HS-5 (cell line): Measurements from ENCODE around the gene PYGO1.
"Not testable (repeated sequence)": the region's sequence is repeated elsewhere in the genome, so short reads cannot be mapped to it uniquely, and the experiment has no call there.

Source experiments
- DNase-seq: peaks from one replicate; pipeline ENCODE4 v3.0.0-alpha.2; 2012; ENCODE audit warnings: low read depth

PYGO1 gene, protein sequence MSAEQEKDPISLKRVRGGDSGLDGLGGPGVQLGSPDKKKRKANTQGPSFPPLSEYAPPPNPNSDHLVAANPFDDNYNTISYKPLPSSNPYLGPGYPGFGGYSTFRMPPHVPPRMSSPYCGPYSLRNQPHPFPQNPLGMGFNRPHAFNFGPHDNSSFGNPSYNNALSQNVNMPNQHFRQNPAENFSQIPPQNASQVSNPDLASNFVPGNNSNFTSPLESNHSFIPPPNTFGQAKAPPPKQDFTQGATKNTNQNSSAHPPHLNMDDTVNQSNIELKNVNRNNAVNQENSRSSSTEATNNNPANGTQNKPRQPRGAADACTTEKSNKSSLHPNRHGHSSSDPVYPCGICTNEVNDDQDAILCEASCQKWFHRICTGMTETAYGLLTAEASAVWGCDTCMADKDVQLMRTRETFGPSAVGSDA

DNA sequence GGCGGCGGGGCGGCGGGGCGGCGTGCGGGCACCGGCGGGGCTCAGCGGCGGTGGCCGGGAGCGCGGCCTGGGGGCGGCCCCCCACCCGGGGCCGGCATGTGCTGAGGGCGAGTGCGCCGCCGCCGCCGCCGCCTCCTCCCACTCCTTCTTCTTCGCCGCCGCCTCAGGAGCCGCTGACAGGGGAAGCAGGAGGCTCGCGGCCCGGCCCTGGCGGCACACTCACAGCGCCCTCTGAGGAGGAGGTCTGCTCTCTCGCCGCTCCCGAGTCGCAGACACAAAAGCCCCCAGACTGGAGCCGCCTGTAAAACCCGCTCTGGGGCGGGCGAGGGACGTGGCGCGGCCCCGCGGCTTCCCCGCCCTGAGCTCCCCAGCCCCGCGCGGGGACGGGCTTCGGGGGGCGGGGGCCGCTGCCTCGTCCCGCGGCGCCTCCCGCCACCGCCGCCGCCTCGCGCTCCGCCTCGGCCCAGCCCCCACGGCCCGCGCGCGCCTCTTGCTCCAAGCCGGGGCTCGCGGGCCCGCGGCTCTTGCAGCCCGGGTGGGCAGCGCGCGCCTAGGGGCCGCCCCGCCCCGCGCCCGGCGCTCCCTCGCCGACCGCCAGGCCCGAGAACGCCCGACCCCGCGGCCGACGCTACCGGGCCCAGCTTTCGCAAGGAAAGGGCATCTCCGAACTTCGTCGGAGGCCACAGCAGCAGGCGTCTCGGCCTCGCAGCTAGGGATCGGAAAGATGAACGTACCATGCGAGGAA lies at the start of gene PYGO1:
Gene PYGO1 (minus strand): TSS at position 276 of the 745 bp plus-strand sequence. CDS start 462 bp downstream, outside the sequence.
- no peak for DNase-seq

DNA sequence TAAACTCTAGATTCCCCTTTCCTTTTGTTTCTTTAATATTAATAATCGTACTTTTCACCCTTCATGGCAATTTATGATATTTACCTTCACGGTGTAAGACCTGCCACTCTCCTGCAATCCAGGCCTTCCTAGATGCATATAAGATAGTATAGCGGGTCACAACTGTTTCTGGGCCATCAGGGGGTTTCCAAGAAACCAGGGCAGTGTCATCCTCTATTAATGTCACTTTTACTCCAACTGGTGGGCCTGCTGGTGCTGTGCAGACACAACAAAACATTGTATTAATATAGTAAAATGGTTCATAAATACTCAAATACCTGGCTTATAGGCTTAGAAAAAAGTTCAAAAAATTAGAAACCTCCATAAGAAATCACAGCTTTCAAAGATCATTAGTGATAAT lies 48.9 kb upstream of the PYGO1 start:
- DNase-seq: no peak

DNA sequence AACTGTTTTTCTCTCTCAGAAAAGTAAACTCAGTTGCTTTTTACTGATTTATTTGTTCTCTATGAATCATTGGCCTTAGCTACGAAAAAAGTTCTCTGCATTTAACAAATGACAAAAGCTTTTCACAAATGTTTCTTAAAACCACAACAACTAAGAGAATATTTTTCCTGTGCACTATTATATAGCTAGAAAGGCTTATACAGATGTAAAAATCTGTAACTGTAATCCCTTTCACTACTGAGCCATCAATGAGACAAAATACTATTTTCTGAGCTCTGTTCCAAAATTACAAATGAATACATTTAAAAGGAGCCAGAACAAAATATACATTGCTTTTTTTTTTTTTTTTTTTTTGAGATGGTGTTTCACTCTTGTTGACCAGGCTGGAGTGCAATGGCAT lies 45.6 kb upstream of the PYGO1 start:
- no peak for DNase-seq

DNA sequence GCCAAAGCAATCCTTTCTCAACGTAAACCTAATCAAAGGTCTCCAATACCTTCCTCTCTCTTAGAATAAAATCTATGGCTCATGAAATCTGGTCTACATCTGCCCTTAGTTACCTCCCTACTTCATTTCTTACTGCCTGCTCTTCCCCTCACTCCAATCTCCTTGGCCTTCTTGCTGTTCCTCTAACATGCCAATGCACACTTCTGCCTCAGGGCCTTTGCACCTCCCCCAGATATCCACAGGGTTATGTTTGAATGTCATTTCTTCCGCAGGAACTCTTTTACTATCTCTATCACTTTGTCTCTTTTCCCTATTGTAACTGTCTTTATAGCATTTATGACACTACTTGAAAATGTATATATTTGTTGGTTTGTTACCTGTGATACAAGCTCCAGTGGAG lies 44.3 kb upstream of the PYGO1 start:
- DNase-seq: no peak

DNA sequence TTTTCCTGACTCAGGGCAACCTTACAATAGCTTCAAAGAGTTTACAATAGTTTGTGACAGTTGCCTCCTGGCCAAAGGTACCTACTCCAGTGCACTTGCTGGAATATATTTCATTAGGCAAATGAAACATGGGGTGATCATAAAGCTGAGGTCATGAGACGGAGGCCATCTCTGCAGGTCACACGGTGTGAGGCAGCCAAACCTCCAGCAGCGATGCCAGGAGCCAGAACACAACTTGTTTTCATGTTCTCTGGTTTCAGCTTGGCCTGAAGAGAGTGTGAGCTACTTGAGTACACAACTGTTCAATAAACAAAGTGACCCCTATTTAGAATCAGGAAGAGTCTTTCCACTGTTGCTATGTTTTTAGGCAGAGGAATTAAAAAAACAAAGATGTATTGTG lies 42.7 kb upstream of the PYGO1 start:
- no peak for DNase-seq

DNA sequence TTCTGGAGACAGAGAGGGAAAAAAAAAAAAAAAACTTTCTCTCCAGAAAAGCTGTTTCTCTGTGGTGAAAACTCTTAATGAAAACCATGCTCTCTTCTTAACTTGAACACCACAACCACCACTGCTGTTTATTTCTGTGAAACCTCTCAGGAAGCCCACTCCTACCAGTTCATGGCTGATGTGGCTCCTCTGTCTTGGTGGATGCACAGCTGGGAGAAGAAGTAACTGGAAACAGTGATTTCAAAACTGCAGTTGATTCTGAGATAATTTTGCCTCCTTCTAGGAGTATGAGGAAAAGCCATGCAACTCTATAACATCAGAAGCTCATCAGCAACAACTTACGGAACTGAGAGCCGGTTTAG lies 40.2 kb upstream of the PYGO1 start:
- DNase-seq: no peak

DNA sequence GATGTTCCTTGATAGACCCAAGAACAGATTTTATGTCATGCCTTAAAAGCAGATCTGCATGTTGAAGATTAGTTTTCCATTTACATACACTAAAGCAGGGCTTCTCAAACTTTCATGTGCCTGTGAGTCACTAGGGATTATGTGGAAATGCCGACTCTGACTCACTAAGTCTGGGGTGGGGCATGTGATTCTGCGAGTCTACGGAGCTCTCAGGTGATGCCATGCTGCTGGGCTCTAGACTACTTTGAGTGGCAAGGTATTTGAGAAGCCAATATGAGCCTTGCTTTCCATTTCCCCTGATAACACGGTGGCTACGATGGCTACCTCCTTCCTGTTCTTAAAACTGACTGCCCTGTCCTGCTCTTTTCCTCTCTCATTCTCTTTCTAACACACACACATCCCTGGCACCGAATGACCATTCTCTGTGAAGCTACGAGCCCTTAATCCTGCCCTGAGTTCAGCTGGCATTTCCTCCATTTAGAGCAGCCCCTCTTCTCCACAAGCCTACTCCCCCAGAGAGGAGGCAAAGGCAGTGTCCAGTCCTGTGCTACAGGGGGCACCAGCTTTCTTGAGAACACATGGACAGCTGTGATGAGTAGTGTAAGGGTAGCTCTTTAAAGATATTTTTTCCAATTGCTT lies 39.7 kb upstream of the PYGO1 start:
- peak; percentile 86 for DNase-seq

DNA sequence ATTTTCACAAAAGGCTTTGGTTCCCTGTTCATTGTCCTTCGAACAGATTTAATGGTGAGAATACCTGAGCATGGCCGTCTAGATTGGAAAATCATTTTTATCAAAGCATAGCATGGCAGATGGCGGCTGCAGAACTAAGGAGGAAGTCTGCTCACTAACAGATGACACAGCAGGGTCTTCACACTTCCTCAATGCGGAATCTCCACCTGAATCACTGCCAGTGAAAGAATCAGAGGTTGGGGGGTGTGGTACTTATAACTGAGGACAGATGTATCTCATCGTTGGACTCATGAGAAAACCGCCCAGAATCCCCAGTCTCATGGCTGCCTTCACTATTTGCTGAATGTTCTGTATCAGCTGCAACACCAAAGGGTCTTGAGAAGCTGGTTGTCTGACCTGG lies 31.6 kb upstream of the PYGO1 start:
- no peak for DNase-seq

DNA sequence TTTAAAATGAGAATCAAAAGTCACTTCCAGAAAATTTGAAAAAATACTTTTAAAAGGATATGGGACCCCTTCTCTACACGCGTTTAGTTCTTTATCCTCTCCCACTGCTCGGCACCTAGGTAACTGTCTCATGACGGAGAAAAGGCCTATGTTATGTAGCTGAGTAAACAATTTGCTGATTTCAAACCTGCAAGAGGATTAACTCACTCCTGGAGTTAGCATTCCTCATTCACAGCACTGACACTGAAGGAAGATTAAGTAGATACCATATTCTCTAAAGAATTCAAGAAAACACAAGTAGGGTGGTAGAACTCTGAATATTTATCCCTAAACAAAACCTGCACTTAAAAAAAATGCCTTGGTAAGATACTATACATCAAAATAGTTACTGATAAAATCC lies 30.2 kb upstream of the PYGO1 start:
- no peak for DNase-seq

DNA sequence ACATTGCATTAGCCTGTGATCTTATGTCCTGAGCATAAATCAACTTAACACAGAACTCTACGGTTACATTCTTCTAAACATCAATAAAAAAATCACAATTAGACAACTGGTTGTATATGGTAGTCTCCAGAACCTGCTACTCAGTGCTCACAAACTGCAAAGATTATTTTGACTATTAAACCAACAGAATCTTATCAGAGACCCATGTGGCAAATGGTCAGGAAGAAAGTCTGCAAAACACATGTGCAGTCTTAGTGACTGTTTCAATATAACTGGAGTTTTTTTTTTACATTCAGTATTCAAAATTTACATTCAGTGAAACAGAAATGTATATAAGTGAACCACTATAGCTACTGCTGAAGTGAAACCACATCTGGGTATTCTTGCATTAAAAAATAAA lies 27.3 kb upstream of the PYGO1 start:
- DNase-seq: no peak

DNA sequence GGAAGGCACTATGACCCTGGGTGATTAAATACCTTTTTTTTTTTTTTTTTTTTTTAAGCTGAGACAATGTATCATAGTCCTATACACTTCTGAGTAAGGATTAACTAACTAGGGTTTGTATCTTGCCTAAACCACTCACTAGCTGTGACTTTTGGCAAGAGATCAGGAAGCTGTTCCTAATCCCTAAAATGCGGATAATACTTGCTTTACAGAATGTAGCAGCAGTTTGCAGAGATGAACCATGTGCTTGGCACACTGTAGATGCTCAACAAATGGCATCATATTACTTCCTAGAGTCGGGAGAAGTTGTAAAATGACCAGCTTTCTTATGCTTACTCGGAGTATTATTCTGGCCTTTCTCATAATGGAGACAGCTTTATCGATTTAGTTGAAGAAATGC lies 25.6 kb upstream of the PYGO1 start:
- DNase-seq: no peak

DNA sequence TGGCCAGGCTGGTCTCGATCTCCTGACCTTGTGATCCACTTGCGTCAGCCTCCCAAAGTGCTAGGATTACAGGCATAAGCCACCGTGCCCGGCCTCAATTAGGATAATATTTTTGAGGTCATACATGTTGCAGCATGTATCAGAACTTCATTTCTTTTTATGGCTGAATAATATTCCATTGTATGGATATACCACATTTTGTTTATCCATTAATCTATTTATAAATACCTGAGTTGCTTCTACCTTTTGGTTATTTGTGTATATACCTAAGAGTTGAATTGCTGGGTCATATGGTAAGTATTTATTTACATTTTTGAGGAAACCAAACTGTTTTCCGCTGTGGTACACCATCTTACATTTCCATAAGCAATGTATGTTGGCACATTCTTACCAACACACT lies 18.1 kb upstream of the PYGO1 start:
- no peak for DNase-seq

DNA sequence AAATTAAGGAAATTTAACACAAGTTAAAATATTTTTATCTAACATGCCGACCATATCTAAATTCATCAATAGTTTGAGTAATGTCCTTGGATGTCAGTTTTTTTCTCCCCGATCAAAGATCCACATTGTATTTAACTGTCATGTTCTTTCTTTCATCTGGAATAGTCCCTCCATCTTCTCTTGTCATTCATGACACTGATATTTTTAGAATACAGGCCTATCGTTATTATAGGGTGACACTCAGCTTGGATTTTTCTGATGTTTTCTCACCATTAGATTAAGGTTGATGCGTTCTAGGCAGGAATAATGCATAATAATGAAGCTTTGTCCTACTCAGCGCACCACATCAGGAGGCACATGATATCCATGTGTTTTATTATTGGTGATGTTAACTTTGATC lies 13.2 kb upstream of the PYGO1 start:
- no peak for DNase-seq

DNA sequence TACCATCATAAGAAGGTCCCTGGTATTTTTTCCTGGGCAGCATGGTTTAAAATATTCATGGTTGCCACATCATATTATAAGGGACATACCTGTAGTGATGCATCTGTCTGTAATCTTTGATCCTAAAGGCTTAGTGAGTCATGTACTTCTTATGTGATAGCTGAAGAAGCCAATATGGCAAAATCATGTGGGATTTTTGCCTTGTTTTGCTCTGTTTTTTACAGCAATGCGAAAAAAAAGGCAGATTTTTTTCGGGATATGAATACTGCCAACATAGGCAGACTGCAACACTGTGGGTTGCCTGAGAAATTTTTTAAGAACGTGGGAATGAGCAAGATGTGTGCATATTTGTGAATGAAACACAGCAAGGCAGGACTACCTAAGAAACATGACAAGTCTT lies 11.3 kb upstream of the PYGO1 start:
- no peak for DNase-seq

DNA sequence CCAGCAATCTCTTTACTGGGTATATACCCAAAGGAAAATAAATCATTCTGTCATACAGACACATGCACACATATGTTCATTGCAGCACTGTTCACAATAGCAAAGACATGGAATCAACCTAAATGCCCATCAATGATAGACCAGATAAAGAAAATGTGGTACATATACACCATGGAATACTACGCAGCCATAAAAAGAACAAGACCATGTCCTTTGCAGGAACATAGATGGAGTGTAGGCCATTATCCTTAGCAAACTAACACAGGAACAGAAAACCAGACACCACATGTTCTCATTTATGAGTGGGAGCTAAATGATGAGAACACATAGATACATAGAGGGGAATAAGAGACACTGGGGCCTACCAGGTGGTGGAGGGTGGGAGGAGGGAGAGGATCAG lies 4.9 kb upstream of the PYGO1 start:
- DNase-seq: not testable (repeated sequence)

DNA sequence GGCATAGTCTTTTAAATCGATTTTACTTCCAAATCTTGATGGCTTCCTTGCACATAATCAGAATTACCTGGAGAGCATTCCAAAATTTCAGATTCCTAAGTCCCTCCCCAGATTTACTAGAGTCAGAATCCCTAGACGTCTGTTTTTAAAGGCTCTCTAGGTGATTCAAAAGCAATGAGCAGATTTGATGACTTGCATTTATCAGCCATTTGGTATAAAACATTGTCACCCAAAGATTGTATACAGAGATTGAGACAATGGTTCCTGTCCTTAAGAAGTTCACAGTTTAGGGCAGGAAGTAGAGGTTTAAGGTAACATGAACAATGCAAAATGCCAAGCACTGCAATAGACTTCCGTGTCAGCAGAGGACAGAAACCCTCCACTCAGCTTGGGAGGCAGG lies 2.6 kb upstream of the PYGO1 start:
- no peak for DNase-seq

DNA sequence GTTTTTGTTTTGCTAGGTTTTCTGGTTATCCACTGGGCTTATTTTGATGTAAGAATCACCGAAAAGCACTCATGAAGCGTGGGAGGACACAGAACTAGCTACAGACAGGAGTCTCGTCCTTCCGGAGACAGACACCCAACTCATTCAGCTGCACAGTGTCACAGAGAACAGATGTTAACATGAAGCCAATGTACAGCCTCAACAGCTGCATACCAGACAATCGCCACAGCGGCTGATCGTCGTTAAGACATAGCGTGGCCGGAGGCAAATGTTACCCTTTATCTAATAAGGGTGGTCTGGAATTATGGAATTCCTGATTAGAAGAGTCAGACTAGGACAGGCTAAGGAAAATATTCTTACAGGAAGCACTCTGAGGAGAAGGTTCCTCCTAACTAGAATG lies 1.1 kb upstream of the PYGO1 start:
- DNase-seq: no peak

DNA sequence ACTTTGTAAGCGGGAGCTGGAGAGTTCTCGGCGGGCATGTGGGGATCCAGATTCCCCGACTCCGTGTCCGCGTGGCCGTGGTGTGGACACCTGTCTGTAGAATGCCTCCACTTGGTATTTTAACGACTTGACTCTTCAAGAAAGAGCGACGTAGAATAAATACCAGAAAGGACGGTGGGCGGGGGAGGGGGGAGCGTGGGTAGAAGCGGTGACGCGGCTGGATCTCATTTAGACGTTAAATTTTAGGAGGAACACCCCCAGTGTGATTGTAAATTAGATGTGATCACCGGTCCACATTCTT lies 620 bp upstream of the PYGO1 start:
- no peak for DNase-seq

DNA sequence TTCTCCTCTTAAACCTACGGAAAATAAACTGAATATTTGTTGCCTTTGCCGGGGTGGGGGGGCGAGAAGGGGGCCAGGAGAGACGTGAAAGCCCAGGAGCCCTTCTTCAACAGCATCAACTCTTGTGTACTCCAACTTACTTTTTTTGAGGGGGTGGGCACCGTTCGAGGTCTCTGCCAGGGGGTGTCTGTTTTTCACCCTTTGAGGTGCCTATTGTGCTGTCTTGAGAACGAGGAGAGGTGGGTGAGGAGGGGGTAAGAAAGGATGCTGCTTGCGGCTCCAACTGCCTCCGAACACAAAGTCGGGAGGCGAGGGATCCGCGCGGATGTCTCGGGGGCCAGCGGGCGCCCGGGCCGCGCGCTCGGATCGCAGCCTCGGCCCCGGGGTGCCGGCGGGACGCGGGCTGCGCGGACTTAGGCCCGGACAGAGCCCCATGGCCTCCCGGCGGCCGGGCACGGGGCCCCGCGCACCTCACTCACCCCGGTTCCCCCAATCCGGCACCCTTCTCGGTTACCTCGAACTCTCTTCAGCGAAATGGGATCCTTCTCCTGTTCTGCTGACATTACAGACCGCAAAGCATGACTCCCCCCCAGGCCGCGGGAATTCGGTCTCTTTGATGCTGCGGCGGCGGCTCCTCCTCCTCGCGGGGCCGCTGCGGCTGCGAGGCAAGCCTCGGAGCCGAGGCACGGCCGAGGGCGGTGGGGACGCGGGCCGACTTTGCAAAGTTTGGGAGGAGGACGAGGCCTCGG lies 650 bp downstream of the PYGO1 start:
- DNase-seq: no peak

DNA sequence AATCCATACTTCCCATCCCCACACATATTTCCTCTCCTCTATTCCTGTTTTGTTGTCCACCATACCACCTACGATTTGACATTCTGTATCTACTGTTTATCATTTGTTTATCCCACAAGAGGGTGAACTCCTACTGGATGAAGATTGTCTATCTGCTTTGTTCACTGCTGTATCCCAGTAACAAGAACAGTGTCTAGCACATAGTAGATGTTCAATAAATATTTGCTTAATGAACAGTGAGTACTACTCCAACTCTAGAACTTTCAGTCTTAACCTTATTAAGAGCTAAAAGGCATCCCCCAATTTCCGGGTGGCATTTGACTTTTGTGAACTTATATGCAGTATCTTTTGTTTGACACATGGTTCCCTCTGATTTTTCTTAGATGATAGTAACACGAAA lies 1.3 kb downstream of the PYGO1 start:
- DNase-seq: no peak

DNA sequence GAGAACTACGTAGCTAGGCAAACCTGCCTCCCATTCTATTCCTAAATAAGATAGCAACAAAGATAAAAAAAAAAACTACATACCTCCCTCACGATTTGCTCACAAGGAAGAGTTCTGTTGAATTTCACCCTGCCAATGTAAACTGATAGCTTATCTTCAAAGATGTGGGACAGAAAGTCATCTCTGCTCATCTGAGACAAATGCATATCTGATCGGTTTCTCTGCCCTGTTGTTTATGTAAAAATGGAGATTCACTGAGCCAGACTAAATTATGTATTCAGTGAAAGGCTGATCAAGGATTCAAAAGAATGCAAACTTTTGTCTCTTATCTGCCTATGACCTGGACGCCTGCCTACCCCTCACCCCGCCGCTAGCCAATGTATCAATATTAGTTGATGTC lies 11.2 kb downstream of the PYGO1 start:
- no peak for DNase-seq

DNA sequence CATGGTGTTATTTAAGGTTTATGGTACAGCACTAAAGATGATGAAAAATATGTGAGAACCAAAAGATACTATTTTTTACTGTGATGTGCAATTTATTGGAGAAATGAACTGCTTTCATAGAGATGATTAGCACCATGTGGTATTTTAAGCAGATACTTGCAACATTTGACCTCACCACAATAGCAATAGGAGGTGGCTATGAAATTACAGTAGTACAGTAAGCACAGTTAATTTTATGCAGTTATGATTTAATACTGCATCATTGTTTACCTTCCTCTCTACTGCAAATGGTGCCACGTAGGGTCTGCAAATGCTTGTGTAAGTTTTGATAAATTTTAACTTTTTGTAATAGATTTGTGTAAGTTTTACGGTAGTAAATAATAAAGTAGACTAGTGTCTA lies 14.0 kb downstream of the PYGO1 start:
- no peak for DNase-seq

DNA sequence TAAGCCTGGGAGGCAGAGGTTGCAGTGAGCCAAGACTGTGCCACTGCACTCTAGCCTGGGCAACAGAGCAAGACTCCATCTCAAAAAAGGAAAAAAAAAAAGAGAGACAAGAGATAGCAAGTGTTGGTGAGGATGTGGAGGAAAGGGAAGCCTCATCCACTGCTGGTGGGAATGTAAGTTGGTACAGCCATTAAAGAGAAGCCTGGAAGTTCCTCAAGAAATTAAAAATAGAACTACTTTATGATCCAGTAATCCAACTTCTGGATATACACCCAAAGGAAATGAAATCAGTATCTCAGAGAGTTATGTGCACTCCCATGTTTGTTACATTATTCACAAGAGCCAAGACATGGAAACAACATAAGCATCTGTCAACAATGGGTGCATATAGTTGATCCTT lies 14.9 kb downstream of the PYGO1 start:
- DNase-seq: no peak
